WI38 (cell line): ENCODE data around the gene R3HCC1L.

Experiments
- H3K4me3 ChIP-seq: 2 replicates; pipeline ENCODE4 v1.5.1; 2011; ENCODE audit warnings: low read depth, mild to moderate bottlenecking, control low read depth, low read length
- TF ChIP-seq, protein P1 (sequence below): IDR thresholded peaks from 2 replicates; pipeline ENCODE4 v1.5.1; 2012; ENCODE audit warnings: low read depth, mild to moderate bottlenecking, control low read depth, low read length

The R3HCC1L gene

GRCh38 chr10:98236862-98237261 is 102.4 kb downstream of the R3HCC1L start:
- no peak overlapping the region for H3K4me3 ChIP-seq
- TF ChIP-seq, protein P1, sequence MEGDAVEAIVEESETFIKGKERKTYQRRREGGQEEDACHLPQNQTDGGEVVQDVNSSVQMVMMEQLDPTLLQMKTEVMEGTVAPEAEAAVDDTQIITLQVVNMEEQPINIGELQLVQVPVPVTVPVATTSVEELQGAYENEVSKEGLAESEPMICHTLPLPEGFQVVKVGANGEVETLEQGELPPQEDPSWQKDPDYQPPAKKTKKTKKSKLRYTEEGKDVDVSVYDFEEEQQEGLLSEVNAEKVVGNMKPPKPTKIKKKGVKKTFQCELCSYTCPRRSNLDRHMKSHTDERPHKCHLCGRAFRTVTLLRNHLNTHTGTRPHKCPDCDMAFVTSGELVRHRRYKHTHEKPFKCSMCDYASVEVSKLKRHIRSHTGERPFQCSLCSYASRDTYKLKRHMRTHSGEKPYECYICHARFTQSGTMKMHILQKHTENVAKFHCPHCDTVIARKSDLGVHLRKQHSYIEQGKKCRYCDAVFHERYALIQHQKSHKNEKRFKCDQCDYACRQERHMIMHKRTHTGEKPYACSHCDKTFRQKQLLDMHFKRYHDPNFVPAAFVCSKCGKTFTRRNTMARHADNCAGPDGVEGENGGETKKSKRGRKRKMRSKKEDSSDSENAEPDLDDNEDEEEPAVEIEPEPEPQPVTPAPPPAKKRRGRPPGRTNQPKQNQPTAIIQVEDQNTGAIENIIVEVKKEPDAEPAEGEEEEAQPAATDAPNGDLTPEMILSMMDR, result no peak

GRCh38 chr10:98238391-98238790 is 103.9 kb downstream of the R3HCC1L start:
- no peak overlapping the region for H3K4me3 ChIP-seq
- TF ChIP-seq, protein P1, result no peak

DNA sequence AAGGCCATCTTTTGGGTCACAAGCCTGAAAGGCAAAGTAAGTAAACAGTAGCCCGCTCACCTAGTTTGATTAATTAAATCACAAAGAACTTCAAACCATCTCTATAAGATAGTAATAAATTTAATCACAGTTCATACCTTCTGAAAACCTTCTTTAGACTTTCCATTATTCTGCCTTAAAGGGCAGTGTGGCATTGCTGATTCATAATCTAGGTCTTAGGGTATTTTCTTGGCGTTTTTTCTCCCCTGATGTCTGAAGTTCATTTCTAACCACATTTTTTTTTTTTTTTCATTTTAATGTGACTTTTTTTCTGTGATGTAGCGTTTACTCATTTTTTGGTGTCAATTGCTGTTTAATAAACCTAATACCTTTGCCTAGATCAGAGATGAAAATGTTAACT is 106.1 kb downstream of the R3HCC1L start:
- no peak overlapping the region for H3K4me3 ChIP-seq
- TF ChIP-seq, protein P1, result no peak

- TF ChIP-seq, protein P1, result peak; percentile 31; the same call in 1 of the 2 replicates
- no peak overlapping the region for H3K4me3 ChIP-seq
Measured at GRCh38 chr10:98242823-98243222, 108.4 kb downstream of the R3HCC1L start.

GRCh38 chr10:98244141-98244540 is 109.7 kb downstream of the R3HCC1L start:
- TF ChIP-seq, protein P1, result no peak
- no peak overlapping the region for H3K4me3 ChIP-seq

- TF ChIP-seq, protein P1, result no peak
- H3K4me3 ChIP-seq, result no peak overlapping the region
Measured at GRCh38 chr10:98244586-98244985, 110.1 kb downstream of the R3HCC1L start.

GRCh38 chr10:98246911-98247805 is 112.7 kb downstream of the R3HCC1L start:
- no peak overlapping the region for H3K4me3 ChIP-seq
- TF ChIP-seq, protein P1, result no peak
